Measurements from ENCODE around the gene SEZ6L.

SEZ6L gene

GRCh38 chr22:26239581-26239980 lies 70.3 kb downstream of the SEZ6L start:
- Histone ChIP-seq H3K27me3 (peaks cover 0 to 11% of the 10 kb centered on the region in 2 donors), H3K9me3 (no peaks in the 10 kb centered on the region), H3K4me3 (no peak overlapping the region), H3K27ac (no peak overlapping the region), H3K4me1 (no peaks in the 10 kb centered on the region), H3K36me3 (no peaks in the 10 kb centered on the region)
- intact Hi-C loops (cut with DNase I; ENCODE audit: low total_unique reads): no loop called here
- no peak for DNase-seq
- TF ChIP-seq, protein P1, sequence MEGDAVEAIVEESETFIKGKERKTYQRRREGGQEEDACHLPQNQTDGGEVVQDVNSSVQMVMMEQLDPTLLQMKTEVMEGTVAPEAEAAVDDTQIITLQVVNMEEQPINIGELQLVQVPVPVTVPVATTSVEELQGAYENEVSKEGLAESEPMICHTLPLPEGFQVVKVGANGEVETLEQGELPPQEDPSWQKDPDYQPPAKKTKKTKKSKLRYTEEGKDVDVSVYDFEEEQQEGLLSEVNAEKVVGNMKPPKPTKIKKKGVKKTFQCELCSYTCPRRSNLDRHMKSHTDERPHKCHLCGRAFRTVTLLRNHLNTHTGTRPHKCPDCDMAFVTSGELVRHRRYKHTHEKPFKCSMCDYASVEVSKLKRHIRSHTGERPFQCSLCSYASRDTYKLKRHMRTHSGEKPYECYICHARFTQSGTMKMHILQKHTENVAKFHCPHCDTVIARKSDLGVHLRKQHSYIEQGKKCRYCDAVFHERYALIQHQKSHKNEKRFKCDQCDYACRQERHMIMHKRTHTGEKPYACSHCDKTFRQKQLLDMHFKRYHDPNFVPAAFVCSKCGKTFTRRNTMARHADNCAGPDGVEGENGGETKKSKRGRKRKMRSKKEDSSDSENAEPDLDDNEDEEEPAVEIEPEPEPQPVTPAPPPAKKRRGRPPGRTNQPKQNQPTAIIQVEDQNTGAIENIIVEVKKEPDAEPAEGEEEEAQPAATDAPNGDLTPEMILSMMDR (IDR thresholded peaks at IDR 0.05): no peak

GRCh38 chr22:26241361-26241760 lies 72.1 kb downstream of the SEZ6L start:
- Histone ChIP-seq H3K9me3 (no peaks in the 10 kb centered on the region), H3K27me3 (peaks cover 0 to 9% of the 10 kb centered on the region in 2 donors), H3K4me1 (no peaks in the 10 kb centered on the region), H3K36me3 (no peaks in the 10 kb centered on the region), H3K4me3 (no peak overlapping the region), H3K27ac (no peak overlapping the region)
- intact Hi-C loops (cut with DNase I; ENCODE audit: low total_unique reads): no loop called here
- TF ChIP-seq, protein P1 (IDR thresholded peaks at IDR 0.05): no peak
- DNase-seq: no peak

DNA sequence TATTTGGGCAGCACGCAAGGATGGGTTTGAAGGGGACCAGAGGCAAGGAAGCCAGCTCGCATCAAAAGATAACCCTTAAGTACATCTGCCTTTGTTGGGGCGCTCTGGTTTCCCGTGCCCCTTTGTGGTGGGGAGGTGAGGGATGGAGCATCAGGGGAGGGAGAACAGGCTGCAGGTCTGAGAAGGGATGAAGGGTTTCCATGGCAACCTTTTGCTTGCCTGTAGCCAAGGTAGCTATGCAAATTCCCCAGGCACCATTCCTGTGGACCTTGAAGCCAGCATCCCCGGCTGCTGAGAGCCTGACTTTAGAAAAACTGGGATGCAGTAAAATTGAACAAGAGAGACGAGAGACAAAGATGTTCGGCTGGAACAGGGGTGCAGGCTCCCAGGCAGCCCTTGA lies 75.7 kb downstream of the SEZ6L start:
- Histone ChIP-seq H3K4me3 (no peak overlapping the region), H3K4me1 (no peaks in the 10 kb centered on the region), H3K27ac (no peak overlapping the region), H3K27me3 (peaks cover 0 to 5% of the 10 kb centered on the region in 2 donors), H3K9me3 (no peaks in the 10 kb centered on the region), H3K36me3 (no peaks in the 10 kb centered on the region)
- TF ChIP-seq, protein P1 (IDR thresholded peaks at IDR 0.05): no peak
- no peak for DNase-seq
- intact Hi-C loops (cut with DNase I; ENCODE audit: low total_unique reads): no loop called here

GRCh38 chr22:26246552-26246951 lies 77.3 kb downstream of the SEZ6L start:
- intact Hi-C loops (cut with DNase I; ENCODE audit: low total_unique reads): no loop called here
- Histone ChIP-seq H3K27me3 (peaks cover 0 to 5% of the 10 kb centered on the region in 2 donors), H3K9me3 (no peaks in the 10 kb centered on the region), H3K4me1 (no peaks in the 10 kb centered on the region), H3K36me3 (no peaks in the 10 kb centered on the region), H3K27ac (no peak overlapping the region), H3K4me3 (no peak overlapping the region)
- DNase-seq: no peak
- TF ChIP-seq, protein P1 (IDR thresholded peaks at IDR 0.05): no peak

DNA sequence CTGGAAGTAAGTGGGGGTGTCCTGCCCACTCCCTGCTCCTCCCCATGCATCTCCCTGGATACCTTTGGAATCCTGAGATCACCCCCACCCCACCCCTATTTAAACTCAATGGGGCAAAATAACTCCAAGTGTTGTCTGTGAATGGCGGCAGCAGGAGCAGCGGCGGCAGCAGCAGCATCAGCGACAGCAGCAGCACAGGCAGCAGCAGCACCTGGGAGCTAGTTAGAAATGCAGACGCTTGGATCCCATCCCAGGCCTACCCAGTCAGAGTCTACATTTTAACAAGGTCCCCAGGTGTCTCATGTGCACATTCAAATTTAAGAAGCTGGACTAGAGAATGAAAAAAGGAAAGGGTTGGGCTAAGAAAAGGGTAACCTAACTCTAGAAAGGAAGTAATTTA lies 82.6 kb downstream of the SEZ6L start:
- Histone ChIP-seq H3K4me3 (no peak overlapping the region), H3K9me3 (no peaks in the 10 kb centered on the region), H3K36me3 (no peaks in the 10 kb centered on the region), H3K27me3 (peaks cover 0 to 4% of the 10 kb centered on the region in 2 donors), H3K27ac (no peak overlapping the region), H3K4me1 (no peaks in the 10 kb centered on the region)
- TF ChIP-seq, protein P1 (IDR thresholded peaks at IDR 0.05): no peak
- no peak for DNase-seq
- intact Hi-C loops (cut with DNase I; ENCODE audit: low total_unique reads): no loop called here

- H3K4me3 ChIP-seq: no peak overlapping the region
- intact Hi-C loops (cut with DNase I; ENCODE audit: low total_unique reads): no loop called here
- H3K27ac ChIP-seq: no peak overlapping the region
- TF ChIP-seq, protein P1 (IDR thresholded peaks at IDR 0.05): no peak
- no peaks in the 10 kb centered on the region for H3K4me1 ChIP-seq
- no peaks in the 10 kb centered on the region for H3K36me3 ChIP-seq
- H3K27me3 ChIP-seq: peaks cover 0 to 8% of the 10 kb centered on the region in 2 donors
- no peak for DNase-seq
- no peaks in the 10 kb centered on the region for H3K9me3 ChIP-seq
Measured at GRCh38 chr22:26259510-26259909, 90.2 kb downstream of the SEZ6L start.
